A172 (cell line): ENCODE data around the gene APP. TPM values are rescaled to one million over a fixed set of nuclear protein-coding genes. Genes with fewer than 3 reads are reported as not detected.

Experiments used
- DNase-seq: peaks from one replicate; pipeline ENCODE4 v3.0.0-alpha.2; 2015; ENCODE audit warnings: low spot score
- total RNA-seq: library from RNA; depleted of rRNA; stranded (reverse); fragments of >200 nt; shearing (Covaris generic); gene quantifications from 2 replicates; pipeline ENCODE4 v1.2.3, GENCODE V29; 2014

APP gene
- total RNA-seq, 1 experiment from 2014 or later = 337 TPM

- peak; percentile 21 for DNase-seq
Measured at GRCh38 chr21:26067836-26068594, 102.6 kb downstream of the APP start.

GRCh38 chr21:26064506-26064905, 106.1 kb downstream of the APP start:
- DNase-seq = no peak

GRCh38 chr21:26061437-26061836, 109.1 kb downstream of the APP start:
- DNase-seq = no peak

- no peak for DNase-seq
Measured at GRCh38 chr21:26060335-26061115, 110.0 kb downstream of the APP start.

- no peak for DNase-seq
Measured at GRCh38 chr21:26057477-26058170, 112.9 kb downstream of the APP start.

- no peak for DNase-seq
Measured at GRCh38 chr21:26055841-26056264, 114.7 kb downstream of the APP start.

- DNase-seq = no peak
Measured at GRCh38 chr21:26055010-26055409, 115.6 kb downstream of the APP start.

- no peak for DNase-seq
Measured at GRCh38 chr21:26052057-26052456, 118.5 kb downstream of the APP start.

GRCh38 chr21:26050857-26051256, 119.7 kb downstream of the APP start:
- no peak for DNase-seq

GRCh38 chr21:26049803-26050202, 120.8 kb downstream of the APP start:
- DNase-seq = no peak

GRCh38 chr21:26047279-26047967, 123.1 kb downstream of the APP start:
- no peak for DNase-seq

- no peak for DNase-seq
Measured at GRCh38 chr21:26043891-26044290, 126.7 kb downstream of the APP start.

GRCh38 chr21:26042181-26042876, 128.2 kb downstream of the APP start:
- DNase-seq = no peak

GRCh38 chr21:26041431-26042180, 129.0 kb downstream of the APP start:
- DNase-seq = peak; percentile 30

- DNase-seq = no peak
Measured at GRCh38 chr21:26036916-26037315, 133.7 kb downstream of the APP start.

- DNase-seq = no peak
Measured at GRCh38 chr21:26032263-26032662, 138.3 kb downstream of the APP start.

- no peak for DNase-seq
Measured at GRCh38 chr21:26028183-26028582, 142.4 kb downstream of the APP start.

GRCh38 chr21:26027696-26028095, 142.9 kb downstream of the APP start:
- DNase-seq = no peak

GRCh38 chr21:26025536-26026512, 144.7 kb downstream of the APP start:
- DNase-seq = no peak
